ENCODE measurements around the gene GYG1.
A peak's percentile ranks its signal among the peaks of the same experiment; 100 is the strongest.
"Not testable (repeated sequence)": the region's sequence is repeated elsewhere in the genome, so short reads cannot be mapped to it uniquely, and the experiment has no call there.

Gene GYG1

DNA sequence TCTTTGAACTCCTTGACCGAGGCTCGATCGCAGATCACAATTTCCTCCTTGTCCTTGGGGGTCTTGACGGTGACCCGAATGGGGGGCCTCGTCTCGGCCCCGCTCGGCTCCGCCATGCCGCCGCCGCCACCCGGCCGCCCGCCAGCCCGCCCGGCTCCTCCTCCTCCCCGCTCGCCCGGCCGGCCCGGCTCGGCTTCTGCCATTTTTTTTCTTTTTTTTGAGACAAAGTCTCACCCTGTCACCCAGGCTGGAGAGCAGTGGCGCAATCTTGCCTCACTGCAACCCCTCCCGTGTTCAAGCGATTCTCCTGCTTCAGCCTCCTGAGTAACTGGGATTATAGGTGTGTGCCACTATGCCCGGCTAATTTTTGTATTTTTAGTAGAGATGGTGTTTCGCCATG lies 3.8 kb upstream of the GYG1 start:
- DNase-seq (ENCODE audit: low spot score): not testable (repeated sequence)

GRCh38 chr3:148990236-148990635 lies 1.1 kb upstream of the GYG1 start:
- no peak for DNase-seq (ENCODE audit: low spot score)

- DNase-seq (ENCODE audit: low spot score): peak; percentile 20
Observed at GRCh38 chr3:148992027-148992634, 791 bp downstream of the GYG1 start.

DNA sequence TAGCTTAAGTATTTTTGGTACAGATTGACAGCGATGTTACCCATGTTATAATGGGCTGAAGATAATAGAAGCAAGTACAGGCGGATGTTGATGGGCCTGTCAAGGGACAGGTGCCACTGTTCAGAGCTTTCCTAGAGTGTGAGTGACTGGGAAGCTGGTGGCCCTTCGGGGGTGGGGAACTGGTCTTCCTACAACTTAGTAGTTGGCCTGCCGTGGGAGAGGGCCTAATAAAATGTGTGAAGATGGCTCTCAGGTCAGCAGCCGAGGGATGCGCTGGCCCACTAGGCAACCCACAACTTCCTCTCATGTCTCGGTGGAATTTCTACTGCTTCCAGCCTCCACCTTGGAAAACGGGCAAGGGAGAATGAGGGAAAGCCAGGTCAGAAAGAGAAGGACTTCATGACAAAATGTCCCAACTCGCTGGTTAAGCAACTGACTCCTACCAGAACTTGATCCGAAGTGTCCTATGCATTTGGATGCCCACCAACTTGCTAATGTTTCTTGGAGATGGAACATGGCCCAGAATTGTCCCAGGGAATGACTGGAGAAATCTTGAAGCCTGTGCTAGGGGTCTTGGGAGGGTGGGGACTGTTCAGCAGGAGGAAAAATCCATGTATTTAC lies 1.4 kb downstream of the GYG1 start:
- DNase-seq (ENCODE audit: low spot score): no peak

- no peak for DNase-seq (ENCODE audit: low spot score)
Observed at GRCh38 chr3:148997623-148998022, 6.3 kb downstream of the GYG1 start.

DNA sequence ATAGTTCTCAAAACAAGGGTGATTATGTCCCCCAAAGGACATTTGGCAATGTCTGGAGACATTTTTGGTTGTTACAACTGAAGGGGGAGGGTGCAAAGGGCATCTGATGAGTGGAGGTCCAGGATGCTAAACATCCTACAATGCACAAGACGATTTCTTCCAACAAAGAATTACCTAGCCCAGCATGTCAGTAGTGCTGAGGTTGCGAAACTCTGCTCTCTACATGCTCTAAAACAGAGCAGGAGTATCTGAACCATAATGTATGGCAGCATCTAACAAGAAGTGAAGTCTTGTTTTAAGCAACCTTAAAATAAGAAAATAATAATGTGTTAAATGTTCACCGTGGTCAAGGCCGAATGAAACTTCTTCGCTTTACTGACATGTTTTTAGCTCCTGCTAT lies 7.0 kb downstream of the GYG1 start:
- no peak for DNase-seq (ENCODE audit: low spot score)

DNA sequence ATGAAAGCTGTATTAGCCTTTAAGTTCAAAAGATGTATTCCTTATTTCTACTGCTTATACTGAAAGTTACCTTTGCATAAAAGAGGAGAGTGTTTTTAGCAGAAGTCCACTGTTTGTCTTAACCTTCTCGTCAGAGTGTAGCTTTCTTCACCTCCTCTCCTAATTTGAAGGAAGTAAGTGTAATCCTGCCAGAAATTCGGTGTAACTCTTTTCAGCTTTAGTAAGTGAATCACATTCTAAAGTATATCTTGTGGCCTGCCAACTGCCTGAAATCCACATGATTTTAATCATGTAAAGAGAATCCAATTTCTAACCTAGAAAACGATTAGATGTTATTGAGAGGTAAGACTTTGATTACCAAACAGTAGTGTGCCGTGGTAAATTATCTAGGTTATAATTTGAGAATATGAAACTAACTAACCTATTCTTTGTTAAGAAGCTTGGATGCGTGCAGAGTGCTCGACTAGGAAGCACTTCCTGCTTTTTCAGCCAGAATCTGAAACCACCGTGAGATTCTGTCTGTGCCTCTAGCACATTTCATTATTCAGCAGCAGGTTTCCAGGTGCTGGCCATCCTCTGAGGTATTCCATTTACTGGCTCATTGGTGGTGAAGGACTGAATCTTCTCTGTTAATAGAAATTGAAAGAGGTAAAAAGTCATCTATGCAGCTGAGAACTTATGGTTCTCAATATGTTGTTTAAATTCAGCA lies 7.5 kb downstream of the GYG1 start:
- DNase-seq (ENCODE audit: low spot score): no peak

DNA sequence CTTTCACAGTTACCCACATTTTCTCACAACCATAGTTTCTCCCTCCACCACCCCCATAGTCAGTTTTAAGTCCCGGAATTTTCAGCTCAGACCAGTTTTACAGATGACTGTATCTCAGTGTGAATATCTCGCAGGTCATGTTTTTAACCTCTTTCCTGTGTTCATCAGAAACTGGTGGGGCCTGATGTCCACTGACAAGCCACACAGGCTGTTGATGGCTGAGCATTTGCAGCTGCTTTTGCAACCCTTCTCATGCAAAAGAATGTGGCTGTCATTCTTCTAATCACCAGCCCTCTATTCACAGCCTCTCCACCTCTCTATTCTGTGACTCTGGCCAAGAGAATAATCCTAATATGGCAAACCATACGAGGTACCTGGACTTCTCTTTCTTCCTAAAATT lies 8.5 kb downstream of the GYG1 start:
- DNase-seq (ENCODE audit: low spot score): no peak

GRCh38 chr3:149000206-149000745 lies 8.9 kb downstream of the GYG1 start:
- DNase-seq (ENCODE audit: low spot score): no peak

DNA sequence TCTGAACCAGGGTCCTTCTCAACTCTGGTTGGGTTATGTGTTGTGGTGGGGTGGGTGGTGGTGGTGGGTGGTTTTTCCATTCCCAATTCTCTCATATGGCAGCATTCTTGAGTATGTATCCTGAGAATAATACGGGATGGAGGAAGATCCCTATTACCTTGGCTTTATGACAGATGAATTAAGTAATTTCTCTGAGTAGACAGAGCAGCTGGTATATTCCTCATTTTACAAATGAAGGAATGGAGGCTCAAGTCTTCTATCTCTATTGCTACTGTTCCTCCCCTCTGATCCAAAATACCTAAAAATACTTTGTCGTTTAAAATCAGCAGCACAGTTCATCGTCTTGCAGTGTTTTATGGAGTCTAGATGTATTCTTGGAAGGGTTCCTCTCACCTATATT lies 10.4 kb downstream of the GYG1 start:
- no peak for DNase-seq (ENCODE audit: low spot score)

- DNase-seq (ENCODE audit: low spot score): no peak
Observed at GRCh38 chr3:149003653-149004305, 12.4 kb downstream of the GYG1 start.

GRCh38 chr3:149004622-149005021 lies 13.3 kb downstream of the GYG1 start:
- no peak for DNase-seq (ENCODE audit: low spot score)

GRCh38 chr3:149005416-149005815 lies 14.1 kb downstream of the GYG1 start:
- DNase-seq (ENCODE audit: low spot score): no peak

DNA sequence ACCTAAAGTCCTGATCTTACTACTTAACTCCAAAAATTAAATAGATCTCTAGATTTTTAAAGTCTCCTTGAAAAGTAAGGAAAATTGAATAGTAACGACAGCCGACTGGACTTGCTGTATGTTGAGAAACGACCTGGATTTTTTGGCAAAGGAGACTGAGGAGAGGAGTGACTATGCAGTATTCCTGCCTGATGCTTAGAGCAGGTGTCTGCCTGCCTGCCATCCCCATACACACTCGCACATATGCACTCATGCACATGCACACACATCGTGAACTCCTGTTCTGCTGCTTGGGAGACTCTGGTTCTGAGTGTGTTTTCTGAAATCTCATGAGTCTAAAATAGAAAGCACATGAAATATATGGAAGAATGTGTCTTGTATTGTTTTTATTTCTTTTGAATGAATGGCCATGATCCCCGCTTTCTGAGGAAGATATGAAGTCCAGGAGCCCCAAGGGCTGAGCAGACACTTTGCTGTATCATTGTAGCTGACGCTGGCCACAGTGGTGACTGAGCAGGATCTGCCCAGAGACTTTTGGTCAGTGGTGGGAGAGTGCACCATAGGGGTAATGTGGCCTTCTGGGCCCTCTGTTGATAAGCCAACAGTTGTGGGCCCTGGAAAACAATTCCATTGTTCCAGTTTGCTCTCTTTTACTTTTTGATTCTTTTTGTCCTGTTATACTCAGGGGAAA lies 16.4 kb downstream of the GYG1 start:
- DNase-seq (ENCODE audit: low spot score): no peak

DNA sequence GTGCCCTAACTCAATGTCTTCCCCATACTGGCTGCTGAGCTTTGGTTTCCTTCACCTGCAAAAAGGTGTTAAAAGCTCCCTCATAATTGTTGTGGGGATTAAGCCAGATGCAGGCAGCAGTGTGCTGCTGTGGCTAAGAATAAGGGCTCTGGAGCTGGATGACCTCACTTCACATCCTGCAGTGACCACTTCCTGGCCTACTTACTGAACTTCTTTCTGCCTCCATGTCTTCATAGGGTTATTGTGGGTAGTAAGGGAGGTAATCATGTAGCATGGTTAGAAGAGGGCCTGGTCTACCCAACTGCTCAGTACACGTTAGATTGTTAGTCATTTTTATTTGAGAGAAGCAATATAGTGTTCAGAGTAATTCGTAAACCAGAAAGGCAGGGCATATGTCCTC lies 18.4 kb downstream of the GYG1 start:
- peak; percentile 48 for DNase-seq (ENCODE audit: low spot score)

GRCh38 chr3:149010504-149010951 lies 19.2 kb downstream of the GYG1 start:
- no peak for DNase-seq (ENCODE audit: low spot score)

- no peak for DNase-seq (ENCODE audit: low spot score)
Observed at GRCh38 chr3:149010966-149011365, 19.6 kb downstream of the GYG1 start.

DNA sequence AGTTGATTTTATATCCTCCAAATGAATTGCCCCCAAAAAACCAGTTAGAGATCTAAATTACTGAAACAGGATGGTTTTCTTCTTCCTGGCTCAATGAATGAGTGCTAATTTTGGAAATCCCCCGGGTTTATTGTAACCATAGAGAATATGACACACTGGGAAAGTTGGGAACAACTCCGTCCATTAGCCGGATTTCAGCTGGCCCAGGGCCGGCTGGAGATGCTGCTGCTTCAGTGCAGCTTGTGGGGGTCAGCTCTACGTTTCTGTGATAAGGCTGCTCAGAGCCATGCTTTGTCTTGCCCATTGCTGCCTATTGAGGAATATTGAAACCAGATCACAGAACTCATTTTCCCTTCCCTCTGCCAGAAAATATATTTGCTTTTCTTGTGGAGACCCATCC lies 20.3 kb downstream of the GYG1 start:
- DNase-seq (ENCODE audit: low spot score): no peak

- no peak for DNase-seq (ENCODE audit: low spot score)
Observed at GRCh38 chr3:149013726-149014125, 22.4 kb downstream of the GYG1 start.

GRCh38 chr3:149015393-149015792 lies 24.1 kb downstream of the GYG1 start:
- no peak for DNase-seq (ENCODE audit: low spot score)

DNA sequence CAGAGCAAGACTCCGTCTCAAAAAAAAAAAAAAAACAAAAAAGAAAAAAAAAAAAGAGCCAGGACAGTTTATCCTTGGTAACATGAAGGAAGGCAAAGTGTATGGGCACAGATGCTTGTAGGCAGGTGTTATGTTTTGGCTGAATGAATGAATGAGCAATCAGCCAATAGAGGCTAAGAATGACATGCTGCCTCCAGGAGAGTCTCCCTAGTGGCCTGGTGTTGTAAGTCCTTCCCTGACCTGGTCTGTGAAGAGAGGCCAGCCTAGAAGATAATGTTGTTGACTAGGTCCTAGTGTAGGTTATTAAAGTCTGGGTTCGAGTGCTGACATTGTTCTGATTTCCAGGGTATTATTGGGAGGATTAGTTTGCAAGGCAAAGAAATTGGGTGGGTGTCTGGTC lies 24.9 kb downstream of the GYG1 start:
- DNase-seq (ENCODE audit: low spot score): no peak

Measured in kidney capillary endothelial cell (primary cell).